Sciatic nerve (tissue), 2 donors: ENCODE measurements around the gene BRAT1. TPM values are rescaled to one million over a fixed set of nuclear protein-coding genes. Genes with fewer than 3 reads are reported as not detected.
"Not testable (repeated sequence)": the region's sequence is repeated elsewhere in the genome, so short reads cannot be mapped to it uniquely, and the experiment has no call there.

Source experiments
- ATAC-seq: fragments of 200-7000 bp; cut with Tn5 transposase; one replicate; pipeline ENCODE4 v1.9.1; 2020; ENCODE audit warnings: mild to moderate bottlenecking, moderate library complexity
- DNase-seq: peaks from one replicate; pipeline ENCODE4 v3.0.0-alpha.2; 2020; ENCODE audit warnings: low spot score
- intact Hi-C: fragments of 100-400 bp; cut with DNase I; formaldehyde crosslinking; loops from one replicate; pipeline ENCODE4 v1.14.2; 2022
- total RNA-seq: library from RNA; stranded (reverse); fragmentation: NEBNext Ultra II Directional; extraction: Animal tissue kit (Norgen Biotek cat#: 25700); gene quantifications from one replicate; pipeline ENCODE4 v1.2.1, GENCODE V29; 2021
- donor health status: DM: no; HTN: no; CAD: no.
- donor health status: DM: no; HTN: no; CAD: no.

Gene BRAT1
- total RNA-seq, 1 donor from 2014 or later: 22.0 TPM

GRCh38 chr7:2567679-2568278 is 12.5 kb upstream of the BRAT1 start:
- intact Hi-C loops: no loop called here
- ATAC-seq (peak; percentile 83), DNase-seq (no peak)

GRCh38 chr7:2566890-2567678 is 11.8 kb upstream of the BRAT1 start:
- DNase-seq (no peak), ATAC-seq (peak; percentile 80)
- intact Hi-C loops: no loop called here

GRCh38 chr7:2566348-2566889 is 11.1 kb upstream of the BRAT1 start:
- no peak for ATAC-seq
- no peak for DNase-seq

GRCh38 chr7:2564970-2565540 is 9.7 kb upstream of the BRAT1 start:
- intact Hi-C loops: no loop called here
- ATAC-seq (no peak), DNase-seq (no peak)

More at GRCh38 chr7:2566348-2566889, 11.1 kb upstream of the BRAT1 start:
- intact Hi-C loops: no loop called here

- DNase-seq, intact Hi-C loops, ATAC-seq: not testable (repeated sequence)
Observed at GRCh38 chr7:2563955-2564354, 8.6 kb upstream of the BRAT1 start.

- ATAC-seq (no peak), DNase-seq (no peak)
- intact Hi-C loops: no loop called here
Observed at GRCh38 chr7:2559283-2559950, 4.1 kb upstream of the BRAT1 start.

GRCh38 chr7:2558629-2559282 is 3.4 kb upstream of the BRAT1 start, which contains the start of gene IQCE:
TSS of gene IQCE (plus strand) at chr7:2558979. CDS start at chr7:2559182, 203 bp downstream.
- ATAC-seq (peak; percentile 77), DNase-seq (peak; percentile 97)
- intact Hi-C loops: no loop called here

- intact Hi-C loops: no loop called here
Observed at GRCh38 chr7:2554661-2555111, 638 bp downstream of the BRAT1 start.

GRCh38 chr7:2553831-2554581 is 1.3 kb downstream of the BRAT1 start:
- DNase-seq (peak; percentile 55), ATAC-seq (no peak)
- intact Hi-C loops: no loop called here

More at GRCh38 chr7:2554661-2555111, 638 bp downstream of the BRAT1 start:
- ATAC-seq (no peak), DNase-seq (peak; percentile 59)

- no peak for DNase-seq
- intact Hi-C loops: no loop called here
Observed at GRCh38 chr7:2553108-2553507, 2.2 kb downstream of the BRAT1 start.

GRCh38 chr7:2551418-2551817 is 3.9 kb downstream of the BRAT1 start:
- peak; percentile 23 for DNase-seq
- intact Hi-C loops: no loop called here
- ATAC-seq: no peak

More at GRCh38 chr7:2553108-2553507, 2.2 kb downstream of the BRAT1 start:
- ATAC-seq: no peak

GRCh38 chr7:2546776-2547586 is 8.3 kb downstream of the BRAT1 start:
- ATAC-seq: no peak
- intact Hi-C loops: no loop called here
- peak; percentile 50 for DNase-seq

- ATAC-seq (no peak), DNase-seq (peak; percentile 52)
- intact Hi-C loops: no loop called here
Observed at GRCh38 chr7:2545746-2546425, 9.4 kb downstream of the BRAT1 start.

GRCh38 chr7:2544541-2545188 is 10.7 kb downstream of the BRAT1 start:
- intact Hi-C loops: no loop called here
- ATAC-seq: no peak
- DNase-seq: peak; percentile 45

- ATAC-seq (no peak), DNase-seq (peak; percentile 59)
- intact Hi-C loops: no loop called here
Observed at GRCh38 chr7:2542916-2543871, 12.1 kb downstream of the BRAT1 start.
